ENCODE measurements around the gene STX4.
"Not testable (repeated sequence)": the region's sequence is repeated elsewhere in the genome, so short reads cannot be mapped to it uniquely, and the experiment has no call there.

The STX4 gene

DNA sequence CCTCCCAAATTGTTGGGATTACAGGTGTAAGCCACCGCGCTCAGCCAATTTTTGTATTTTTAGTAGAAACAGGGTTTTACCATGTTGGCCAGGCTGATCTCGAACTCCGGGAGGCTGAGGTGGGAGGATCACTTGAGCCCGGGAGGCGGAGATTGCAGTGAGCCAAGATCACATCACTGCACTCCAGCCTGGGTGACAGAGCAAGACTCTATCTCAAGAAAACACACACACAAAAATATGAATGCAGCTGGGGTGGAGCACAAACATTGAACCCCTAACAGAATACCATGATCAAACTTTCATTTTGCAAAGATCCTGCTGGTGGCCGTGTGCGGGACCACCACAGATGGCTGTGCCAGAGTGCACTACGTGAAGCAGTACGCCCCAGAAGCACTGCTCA, 15.6 kb upstream of the STX4 start:
- not testable (repeated sequence) for DNase-seq

DNA sequence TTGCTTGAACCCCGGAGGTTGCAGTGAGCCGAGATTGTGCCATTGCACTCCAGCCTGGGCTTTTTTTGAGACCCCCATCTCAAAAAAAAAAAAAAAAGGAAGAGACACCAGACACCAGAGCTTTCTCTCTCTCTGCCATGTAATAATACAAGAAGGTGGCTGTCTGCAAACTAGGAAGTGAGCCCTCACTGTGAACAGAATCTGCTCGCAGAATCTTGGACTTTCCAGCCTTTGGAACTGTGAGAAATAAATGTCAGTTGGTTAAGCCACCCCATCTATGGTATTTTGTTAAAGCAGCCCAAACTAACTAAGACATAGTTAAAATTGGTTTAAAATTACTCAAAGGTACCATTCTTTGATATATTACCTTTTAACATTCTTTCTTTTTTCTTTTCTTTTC, 12.8 kb upstream of the STX4 start:
- DNase-seq, result no peak

DNA sequence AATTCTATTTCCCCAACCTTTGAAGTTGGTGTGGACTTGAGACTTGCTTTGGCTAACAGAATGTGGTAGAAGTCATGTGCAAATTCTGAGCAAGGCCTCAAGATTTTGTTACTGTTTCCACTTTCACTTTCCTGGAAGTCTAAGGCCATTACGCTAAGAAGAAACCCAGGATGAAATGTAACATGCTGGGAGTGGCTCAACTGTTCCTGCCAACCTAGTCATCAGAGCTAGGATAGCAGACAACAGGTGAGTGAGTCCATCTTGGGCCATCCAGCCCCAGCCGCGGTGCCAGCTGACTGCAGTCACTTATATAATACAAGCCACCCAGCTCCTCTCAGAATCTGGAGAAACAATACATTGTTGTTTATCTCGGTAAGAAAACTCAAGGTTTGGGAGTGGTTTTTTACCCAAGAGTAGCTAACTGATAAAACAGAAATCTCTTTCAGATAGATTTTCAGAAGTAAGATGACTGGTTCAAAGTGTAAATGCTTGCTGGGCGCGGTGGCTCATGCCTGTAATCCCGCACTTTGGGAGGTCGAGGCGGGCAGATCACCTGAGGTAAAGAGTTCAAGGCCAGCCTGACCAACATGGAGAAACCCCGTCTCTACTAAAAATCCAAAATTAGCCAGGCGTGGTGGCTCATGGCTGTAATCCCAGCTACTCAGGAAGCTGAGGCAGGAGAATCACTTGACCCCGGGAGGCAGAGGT, 10.7 kb upstream of the STX4 start:
- DNase-seq, result no peak

DNA sequence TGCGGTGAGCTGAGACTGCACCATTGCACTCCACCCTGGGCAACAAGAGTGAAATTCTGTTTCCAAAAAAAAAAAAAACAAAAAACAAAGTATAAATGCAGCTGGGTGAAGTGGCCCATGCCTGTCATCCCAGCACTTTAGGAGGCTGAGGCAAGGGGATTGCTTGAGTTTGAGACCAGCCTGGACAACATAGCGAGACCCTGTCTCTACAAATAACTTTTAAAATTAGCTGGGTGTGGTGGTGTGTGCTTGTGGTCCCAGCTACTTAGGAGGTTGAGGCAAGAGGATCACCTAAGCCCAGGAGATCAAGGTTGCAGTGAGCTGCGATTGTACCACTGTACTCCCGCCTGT, 10.1 kb upstream of the STX4 start:
- DNase-seq, result no peak

DNA sequence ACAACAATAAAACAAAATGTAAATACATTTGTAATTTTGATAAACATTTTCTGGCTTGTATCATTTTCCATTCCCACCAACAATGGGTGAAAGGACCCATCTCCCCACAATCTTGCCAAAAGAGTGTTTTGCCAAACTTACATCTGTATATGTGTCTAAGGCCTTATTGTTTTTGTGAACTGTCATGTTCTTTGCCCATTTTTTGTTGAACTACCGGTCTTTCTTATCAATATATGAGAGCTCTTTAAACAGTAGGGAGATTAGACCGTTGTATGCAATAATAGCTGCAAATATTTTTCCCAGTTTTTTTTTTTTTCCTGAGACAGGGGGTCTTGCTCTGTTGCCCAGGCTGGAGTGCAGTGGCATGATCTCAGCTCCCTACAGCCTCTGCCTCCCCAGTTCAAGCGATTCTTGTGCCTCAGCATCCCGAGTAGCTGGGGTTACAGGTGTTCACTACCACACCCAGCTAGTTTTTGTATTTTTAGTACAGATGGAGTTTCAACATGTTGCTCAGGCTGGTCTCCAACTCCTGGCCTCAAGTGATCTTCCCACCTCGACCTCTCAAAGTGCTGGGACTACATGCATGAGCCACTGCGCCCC, 9.6 kb upstream of the STX4 start:
- DNase-seq, result no peak

DNA sequence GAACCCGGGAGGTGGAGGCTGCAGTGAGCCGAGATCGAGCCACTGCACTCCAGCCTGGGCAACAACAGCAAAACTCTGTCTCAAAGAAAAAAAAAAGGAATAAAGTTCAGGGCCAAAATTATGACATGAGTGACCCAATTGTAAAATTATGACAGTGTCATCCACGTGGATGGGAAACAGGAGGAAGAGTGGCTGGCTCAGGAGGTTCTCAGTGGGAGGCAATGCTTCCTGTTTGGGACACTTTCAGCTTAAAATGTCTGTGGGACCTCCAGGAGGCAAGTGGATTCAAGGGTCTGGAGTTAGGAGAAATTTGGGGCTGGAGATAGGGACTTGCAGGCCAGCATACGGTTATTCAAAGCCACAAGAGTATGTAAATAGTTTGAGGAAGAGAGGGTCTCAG, 8.0 kb upstream of the STX4 start:
- no peak for DNase-seq

DNA sequence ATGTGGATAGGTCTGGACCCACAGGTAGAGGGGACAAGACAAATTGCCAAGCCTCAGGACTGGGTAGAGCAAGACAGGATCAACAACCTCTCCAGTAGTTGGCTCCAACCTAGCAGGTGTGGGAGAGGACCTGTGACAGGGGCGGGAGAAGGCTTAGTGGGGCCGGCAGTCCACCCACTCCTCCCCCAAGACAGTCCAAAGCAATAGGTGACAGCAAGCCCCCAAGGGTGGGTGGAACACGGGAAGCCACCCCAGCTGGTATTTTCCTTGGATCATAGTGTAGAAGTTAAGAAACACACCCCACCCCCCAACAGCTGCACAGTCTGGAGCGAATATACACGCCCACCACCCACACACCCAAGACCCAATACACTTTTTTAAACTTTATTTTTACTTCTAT, 4.1 kb upstream of the STX4 start:
- DNase-seq, result no peak

DNA sequence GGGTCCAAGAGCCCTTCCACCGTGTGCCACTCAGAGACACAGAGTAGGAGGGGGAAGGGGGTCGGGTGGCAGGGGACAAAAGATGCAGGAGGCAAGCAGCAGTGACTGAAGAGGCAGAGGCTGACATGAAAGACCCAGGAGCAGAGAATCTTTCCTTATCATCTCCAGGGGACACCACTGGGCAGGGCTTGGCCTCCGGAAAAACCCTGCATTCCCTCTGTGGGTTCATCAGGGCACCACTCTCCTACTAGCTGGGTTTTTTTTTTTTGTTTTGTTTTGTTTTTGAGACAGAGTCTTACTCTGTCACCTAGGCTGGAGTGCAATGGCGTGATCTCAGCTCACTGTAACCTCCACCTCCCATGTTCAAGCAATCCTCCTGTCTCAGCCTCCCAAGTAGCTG, 2.1 kb upstream of the STX4 start:
- no peak for DNase-seq

DNA sequence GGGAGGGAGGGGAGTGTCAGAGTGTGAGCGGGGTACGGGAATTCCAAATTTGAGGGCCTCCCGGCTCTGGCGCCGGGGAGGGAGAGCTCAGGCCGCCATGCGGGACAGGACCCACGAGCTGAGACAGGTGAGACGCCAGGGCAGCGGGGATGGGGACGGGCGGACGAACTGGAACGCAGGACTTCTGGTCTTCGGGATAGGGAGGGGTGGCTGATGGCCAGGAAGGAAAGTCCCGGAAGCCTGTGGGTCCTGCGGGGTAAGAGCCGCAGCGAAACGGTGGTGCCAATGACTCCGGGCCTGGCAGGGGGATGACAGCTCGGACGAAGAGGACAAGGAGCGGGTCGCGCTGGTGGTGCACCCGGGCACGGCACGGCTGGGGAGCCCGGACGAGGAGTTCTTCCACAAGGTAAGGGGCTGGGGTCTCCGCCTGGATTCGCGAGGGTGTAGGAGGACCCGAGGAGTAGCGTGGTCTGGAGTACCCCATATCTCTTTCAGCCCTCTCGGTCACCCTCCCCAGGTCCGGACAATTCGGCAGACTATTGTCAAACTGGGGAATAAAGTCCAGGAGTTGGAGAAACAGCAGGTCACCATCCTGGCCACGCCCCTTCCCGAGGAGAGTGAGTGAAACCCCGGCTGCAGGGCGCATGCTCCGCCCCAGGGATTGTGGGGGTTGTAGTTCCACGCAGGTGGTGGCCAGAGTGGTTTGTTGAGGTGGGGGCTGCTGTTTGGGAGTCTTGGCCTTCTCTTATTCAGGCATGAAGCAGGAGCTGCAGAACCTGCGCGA, 543 bp downstream of the STX4 start:
- peak in 57 of 58 donors; percentile 24 to 91 (median 81) for DNase-seq

DNA sequence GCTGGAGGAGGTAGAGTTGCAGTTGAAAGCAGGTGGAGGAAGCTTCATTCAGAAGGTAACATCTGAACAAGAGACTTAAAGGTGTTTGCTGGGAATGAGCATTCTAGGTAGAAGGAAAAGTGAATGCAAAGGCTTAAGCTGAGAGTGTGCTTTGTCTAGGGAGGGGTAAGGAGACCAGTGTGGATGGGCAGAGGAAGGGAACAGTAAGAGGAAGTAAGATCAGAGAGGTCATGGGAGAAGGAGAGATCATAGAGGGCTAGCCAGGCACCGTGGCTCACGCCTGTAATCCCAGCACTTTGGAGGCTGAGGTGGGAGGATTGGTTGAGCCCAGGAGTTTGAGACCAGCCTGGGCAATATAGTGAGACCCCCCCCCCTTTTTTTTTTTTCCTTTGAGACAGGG, 3.3 kb downstream of the STX4 start:
- DNase-seq, result no peak

DNA sequence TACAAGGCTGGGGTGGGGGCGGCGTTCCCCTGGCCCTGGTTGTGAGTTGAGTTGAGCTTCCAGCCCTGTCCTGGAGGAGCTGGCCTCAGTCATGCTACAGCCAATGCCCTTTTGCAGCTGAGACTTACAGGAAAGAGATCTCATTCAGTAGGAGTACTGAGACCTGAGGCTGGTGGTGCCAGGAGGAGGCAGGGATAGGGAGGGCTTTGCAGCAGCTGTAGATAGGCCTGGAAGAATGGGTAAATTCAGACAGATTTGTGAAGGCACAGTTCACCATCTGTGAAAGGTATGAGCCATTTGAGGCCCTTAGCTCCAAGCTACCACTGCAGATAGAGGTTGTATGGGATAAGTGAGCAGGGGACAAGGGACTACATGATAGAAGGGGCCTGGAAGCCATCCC, 5.6 kb downstream of the STX4 start:
- DNase-seq, result peak in 17 of 58 donors; percentile 5 to 51 (median 27)

DNA sequence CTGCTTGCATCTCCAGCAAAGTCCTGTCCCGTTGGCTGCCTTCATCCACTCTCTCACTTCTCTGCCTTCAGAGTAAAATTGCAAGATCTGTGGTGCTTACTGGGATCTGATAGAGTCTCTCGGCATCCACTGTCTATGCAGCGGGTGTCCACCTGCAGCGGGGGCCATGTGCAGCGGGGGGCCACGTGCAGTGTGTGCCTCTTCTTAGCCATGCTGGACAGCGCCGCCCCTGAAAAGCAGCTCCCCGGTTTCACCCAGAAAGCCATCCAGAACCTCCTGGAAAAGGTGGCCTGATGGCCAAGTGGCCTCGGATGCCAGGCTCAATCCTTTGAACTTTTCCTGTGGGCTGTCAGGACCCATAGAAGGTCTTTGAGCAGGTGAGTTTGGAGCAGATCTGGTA, 9.5 kb downstream of the STX4 start:
- no peak for DNase-seq

DNA sequence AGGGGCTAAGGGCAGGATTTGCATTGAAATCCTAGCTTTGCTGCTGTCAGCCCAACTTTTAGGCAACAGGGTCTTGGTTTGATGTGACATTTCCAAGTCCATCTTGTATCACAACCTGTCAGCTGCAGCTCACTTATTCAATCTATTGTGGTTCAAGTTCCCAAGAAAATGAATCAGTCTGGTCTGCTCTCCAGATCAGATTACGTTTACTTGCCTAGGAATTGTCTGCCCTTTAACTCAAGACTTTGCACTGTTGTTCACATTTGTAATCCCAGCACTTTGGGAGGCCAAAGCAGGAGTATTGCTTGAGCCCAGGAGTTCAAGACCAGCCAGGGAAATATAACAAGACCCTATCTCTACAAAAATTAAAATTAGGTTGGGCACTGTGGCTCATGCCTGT, 10.0 kb downstream of the STX4 start:
- no peak for DNase-seq

DNA sequence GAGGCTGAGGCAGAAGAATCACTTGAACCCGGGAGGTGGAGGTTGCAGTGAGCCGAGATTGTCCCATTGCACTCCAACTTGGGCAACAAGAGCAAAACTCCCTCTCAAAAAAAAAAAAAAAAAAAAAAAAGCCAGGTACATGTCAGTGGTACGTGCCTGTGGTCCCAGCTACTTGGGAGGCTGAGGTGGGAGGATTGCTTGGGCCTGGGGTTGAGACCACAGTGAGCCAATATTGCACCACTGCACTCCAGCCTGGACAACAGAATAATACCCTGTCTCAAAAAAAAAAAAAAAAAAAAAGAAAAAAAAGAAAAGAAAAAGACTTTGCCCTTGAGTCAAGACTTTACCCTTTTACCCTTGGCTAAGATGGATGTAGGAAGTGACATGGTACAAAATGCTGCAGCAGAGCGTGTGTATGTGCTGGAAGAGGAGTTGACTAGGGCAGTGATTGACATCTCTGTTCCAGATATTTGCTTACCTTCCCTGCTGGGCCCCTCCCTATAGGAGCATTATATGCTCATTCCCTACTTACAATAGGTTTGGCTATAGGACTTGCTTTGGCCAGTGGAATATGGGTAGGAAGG, 10.6 kb downstream of the STX4 start:
- DNase-seq, result no peak

DNA sequence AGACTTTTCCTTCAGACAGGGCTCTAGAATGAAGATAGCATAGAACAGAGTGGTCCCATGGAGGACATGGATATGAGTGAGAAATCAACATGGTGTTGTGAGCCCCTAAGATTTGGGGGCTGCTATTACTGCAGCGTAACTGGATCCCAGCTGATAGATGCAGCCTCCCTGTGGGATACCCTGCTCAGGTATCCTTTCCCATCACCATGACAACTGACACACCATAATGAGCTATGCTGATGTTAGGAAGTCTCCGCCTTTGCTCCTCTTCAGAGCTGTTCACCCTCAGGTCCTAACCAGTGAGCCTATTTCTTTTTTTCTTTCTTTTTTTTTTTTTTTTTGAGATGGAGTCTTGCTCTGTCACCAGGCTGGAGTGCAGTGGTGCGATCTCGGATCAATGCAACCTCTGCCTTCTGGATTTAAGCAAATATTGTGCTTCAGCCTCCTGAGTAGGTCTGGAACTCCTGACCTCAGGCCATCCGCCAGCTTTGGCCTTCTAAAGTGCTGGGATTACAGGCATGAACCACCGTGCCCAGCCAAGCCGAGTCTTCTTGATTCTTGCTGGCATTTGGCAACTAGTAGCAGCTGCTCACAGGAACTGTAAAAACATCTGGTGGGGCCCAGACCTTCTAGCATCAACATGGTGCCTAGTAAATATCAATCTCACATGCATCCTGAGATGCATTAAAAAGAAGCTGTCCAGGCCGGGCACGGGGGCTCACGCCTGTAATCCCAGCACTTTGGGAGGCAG, 17.1 kb downstream of the STX4 start:
- no peak for DNase-seq

DNA sequence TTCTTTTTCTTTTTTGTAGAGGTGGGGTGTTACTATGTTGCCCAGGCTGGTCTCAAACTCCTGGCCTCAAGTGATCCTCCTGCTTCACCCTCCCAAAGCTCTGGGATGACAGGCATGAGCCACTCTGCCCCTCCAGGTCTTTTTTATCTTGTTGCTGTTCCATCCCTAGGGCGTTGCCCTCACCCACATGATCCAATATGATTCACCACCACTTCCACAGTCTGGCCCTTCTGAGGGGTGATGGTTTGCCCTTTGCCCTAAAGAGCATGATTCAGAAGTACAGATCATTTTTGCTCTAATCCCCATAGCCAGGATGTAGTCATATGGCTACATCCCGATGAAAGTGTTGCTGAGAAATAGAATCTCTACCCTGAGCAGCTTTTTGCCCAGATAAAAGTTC, 18.8 kb downstream of the STX4 start:
- DNase-seq, result no peak

DNA sequence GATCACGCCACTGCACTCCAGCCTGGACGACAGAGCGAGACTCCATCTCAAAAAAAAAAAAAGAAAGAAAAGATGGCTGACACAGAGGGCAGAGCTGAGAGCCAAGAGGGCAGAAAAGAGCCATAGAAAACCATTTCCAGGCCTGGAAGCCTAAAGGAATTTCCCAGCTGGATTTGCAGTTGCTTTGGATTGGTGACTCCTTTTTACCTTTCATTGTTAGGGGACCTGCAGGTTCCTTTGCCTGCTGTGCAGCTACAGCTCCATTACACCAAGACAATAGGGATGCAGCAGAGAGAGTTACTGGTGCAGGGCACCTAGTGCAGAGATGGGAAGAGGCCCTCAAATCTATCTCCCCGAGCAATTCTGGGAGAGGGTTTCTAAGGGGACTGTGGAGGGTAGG, 22.3 kb downstream of the STX4 start:
- no peak for DNase-seq

DNA sequence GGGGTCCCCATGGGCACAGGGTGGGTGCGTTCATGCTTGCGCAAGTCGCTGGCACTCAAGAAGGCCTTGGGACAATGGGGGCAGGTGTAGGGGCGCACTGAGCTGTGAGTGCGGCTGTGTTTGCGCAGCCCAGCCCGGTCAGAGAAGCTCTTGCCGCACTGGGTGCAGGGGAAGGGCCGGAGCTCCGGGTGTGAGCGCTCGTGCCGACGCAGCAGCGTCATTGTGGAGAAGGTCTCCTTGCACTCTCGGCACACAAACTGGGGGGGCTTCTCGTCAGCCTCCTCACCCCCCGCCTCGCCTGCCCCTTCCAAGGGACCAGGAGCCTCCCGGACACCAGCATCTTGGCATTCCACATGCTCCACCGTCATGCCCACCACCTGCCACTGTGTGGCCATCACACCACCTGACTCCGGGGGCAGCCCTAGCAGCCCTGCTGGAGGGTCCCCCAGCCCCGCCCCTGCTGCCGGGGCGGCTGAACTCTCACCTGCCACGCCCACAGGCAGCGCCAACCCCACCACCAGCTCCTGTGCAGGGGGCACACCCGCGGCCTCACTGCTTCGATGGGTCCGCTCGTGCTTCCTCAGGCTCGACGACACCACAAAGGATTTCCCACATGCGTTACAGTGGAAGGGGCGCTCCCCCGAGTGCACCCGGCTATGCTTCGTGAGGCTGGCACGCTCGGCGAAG, 27.9 kb downstream of the STX4 start:
- DNase-seq, result no peak

DNA sequence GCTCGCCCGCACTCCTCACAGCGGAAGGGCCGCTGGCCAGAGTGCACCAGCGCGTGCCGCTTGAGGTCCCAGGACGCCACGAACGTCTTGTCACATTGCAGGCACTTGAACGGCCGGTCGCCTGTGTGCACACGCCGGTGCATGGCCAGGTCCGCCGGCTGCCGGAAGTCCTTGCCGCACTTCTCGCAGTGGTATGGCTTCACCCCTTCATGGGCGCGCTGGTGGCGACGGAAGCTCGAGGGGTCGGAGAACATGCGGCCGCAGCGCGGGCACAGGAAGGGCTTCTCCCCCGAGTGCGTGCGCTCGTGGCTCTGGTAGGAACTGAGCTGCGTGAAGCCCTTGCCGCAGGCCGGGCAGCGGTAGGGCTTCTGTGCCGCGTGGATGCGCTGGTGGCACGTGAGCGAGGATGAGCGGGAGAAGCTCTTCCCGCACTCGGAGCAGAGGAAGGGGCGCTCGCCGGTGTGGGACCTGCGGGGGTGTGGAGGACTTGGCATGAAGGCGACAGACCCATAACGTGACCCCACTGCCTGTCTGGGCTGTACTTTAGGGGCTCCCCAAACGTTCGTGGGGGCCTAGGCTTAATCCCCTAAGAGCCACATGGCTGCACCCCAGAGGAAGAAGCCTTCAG, 28.6 kb downstream of the STX4 start:
- no peak for DNase-seq

DNA sequence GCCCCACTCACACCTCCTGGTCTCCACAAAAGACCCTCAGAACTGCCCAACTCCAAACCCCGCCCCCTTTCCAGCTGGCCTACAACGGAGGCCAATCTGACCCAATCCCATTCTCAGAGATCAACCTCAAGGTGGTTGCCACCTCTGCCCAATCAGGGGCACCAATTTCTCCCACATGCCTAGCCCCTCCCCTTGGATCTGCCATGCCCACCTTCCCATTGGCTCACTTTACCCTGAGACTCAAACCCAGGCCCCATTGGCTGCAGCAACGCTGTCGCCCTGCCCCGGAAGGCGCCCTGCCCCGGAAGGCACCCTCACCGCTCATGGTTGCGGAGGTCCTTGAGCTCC, 30.1 kb downstream of the STX4 start:
- no peak for DNase-seq
